Prostate gland (tissue), 2 donors: ENCODE measurements around the gene SNRNP70.

Experiments
- CTCF ChIP-seq, 4 experiments: fragments of 200-600 bp in 2 of 4; fragments of 450-650 bp in 2 of 4; sonication (generic) in 2 of 4; IDR thresholded peaks; 1 replicate in 3 of 4; 2 replicates in 1 of 4; pipeline ENCODE4 v1.5.1; 2016 to 2019; ENCODE audit warnings: antibody characterized with exemption in 4 of 4, mild to moderate bottlenecking in 2 of 4, moderate library complexity in 2 of 4
- POLR2AphosphoS5 ChIP-seq: sonication (generic); formaldehyde crosslinking; IDR thresholded peaks from one replicate; pipeline ENCODE4 v1.6.1; 2017; ENCODE audit warnings: antibody characterized with exemption

GRCh38 chr19:49073514-49074378 is 11.5 kb upstream of the SNRNP70 start:
- no peak for TF ChIP-seq CTCF (IDR thresholded peaks at IDR 0.05)
- no peak for TF ChIP-seq POLR2AphosphoS5
